SIG-M5 treated with dmso at 0.1 percent for 504 hours (cell line): ENCODE results near the gene NPB.

Experiments
- DNase-seq: peaks from one replicate; lab custom pipeline; 2025; ENCODE audit not compliant: unreplicated experiment; lab: John Stamatoyannopoulos, UW

The NPB gene

DNA sequence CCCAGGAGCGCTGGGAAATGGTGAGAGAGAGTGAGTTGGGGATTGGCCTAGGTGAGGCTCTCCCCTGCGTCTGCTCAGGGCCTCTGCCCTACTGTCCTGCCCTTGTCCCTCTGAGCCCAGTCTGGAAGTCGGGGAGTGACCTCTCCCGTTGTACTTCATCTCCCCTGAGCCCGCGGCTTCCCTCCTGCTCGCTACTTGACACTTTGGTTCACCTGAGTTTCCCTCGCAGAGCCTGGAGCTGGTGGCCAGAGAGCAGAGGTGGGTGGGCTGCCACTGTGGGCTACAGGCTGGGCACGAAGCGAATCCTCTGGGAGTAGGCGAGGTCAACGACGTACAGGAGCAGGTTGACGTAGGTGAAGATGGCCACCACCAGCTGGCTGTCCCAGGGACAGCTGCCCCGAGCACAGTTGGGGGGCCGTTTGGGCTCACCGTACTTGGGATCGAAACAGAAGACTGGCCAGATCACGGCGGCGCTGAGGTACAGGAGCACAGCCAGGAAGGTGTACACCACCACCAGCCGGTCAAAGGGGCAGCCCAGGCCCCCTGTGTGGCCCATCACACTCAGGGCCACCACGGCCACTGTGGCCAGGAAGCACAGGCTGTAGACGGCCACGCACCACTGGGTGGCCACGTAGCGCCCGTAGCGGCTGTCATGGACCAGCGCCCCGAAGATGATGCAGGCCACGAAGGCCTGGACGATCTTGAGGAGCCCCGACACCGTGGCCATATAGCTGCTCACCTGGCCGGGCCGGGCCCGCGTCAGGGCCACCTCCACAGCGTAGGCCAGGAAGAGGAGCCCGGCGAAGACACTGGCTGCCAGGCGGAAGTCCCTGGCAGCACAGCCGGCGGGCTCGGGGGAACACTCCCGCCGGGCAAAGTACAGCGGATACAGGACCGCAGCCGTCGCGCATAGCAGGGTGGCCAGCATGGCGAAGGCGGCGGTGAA lies 38.8 kb downstream of the NPB start:
- no peak for DNase-seq

DNA sequence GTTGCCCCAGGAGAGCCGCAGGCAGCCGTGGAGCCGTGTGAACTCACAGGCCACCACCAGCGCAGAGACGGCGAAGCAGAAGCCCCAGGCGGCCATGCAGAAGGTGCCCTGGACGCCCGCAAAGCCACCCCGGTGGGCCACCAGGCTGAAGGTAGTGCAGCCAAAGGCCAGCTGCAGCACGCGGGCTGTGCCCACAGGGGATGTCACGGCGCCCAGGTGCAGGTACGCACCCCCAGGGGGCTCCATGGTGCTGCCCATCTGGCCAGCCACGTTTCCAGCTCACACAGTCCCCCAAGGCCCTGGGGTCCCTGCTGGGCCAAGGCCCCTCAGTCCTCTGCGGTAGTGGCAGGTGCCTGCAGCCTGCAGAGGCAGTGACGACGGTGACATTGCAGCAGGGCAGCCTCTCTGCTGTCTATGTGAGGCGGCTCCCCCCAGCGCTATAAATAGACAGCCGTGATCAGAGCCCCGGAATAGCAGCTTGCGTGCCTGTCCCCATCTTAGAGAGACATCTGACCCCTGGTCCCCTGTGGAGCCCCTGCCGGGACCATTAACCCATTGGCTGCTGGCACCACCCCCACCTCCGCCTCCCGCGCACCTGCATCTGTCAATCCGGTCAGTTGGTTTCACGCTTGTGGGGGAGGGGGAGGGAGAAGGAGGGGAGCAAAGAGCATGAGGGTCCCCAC lies 39.6 kb downstream of the NPB start:
- no peak for DNase-seq

DNA sequence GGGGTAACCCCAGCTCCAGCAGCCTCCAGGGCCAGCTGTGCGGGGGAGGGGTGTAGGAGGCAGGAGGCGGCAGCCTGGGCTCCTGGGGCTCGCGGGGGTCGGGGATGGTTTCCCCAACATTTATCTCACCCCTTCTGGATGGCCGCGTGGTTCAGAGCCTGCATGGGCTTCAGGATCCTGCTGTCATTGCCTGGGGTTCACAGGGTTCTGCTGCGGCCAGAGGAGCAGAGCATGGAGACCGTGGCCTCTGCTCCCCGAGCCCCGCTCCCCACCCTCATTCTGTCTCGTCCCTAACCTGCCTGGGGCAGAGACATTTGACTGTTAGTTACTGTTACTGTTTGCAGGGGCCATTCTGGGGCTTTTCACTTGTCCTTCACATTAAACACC lies 40.1 kb downstream of the NPB start:
- no peak for DNase-seq

DNA sequence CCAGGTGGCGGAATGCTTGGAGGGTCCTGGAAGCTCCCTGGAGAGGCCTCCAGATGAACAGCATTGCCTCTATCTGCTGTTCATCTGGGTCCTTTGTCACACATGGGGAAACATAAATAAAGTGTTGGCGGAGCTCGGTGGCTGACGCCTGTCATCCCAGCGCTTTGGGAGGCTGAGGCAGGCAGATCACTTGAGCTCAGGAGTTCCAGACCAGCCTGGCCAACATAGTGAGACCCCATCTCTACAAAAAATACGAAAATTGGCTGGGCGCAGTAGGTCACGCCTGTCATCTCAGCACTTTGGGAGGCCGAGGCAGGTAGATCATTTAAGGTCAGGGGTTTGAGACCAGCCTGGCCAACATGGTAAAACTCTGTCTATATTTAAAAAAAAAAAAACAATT lies 42.8 kb downstream of the NPB start:
- no peak for DNase-seq

DNA sequence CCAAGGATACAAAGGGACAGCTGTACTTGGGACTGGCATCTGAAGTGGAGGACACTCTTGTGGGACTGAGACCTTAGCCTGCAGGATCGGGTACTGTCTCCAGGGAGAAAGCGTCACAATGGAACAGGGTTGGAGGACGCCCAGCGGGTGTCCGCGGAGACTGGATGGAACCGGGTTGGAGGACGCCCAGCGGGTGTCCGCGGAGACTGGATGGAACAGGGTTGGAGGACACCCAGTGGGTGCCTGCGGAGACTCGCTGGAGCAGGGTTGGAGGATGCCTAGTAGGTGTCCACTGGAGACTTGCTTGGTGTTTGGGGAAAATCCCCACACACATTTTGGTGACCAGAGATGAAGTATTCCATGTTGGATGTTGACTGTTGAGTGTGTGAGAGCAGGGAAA lies 45.2 kb downstream of the NPB start, which contains the start of gene MYADML2:
Gene MYADML2, minus strand, starts transcription at position 45 of the 400 bp plus-strand sequence. CDS start 5,492 bp downstream, outside the sequence.
- no peak for DNase-seq

DNA sequence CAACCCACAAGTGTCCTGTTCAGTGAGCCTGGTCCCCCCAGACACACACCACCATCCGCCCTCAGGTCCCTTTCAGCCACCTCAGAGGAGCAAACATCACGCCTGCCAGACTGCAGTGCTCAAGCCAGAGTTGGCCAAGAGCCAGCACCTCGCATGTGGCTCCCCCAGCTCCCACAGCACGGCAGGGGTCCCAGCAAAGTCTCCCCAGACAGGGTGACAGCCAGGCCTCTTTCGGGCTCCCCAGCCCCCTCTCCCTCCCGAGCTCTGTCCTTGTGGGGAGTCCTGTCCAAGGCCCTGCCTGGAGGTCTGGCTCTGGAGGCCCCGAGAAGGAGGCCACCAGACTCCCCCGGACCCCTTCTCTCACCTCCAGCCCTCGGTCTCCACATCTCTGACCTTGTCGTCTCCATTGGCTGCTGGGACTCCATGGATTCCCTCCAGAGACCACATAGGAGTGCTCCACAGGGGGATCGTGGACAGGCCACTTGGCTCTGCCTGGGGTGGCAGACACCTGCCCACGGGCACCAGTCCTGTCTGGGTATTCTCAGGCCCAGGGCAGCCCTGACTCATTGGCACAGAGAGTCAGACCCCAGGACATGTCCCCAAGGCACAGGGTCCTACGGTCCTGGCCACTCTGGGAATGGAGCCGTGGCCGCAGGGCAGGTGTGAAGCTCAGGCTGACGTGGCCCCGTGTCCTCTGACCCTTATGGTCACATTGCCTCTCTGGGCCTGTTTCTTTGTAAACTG lies 46.8 kb downstream of the NPB start:
- DNase-seq = no peak

DNA sequence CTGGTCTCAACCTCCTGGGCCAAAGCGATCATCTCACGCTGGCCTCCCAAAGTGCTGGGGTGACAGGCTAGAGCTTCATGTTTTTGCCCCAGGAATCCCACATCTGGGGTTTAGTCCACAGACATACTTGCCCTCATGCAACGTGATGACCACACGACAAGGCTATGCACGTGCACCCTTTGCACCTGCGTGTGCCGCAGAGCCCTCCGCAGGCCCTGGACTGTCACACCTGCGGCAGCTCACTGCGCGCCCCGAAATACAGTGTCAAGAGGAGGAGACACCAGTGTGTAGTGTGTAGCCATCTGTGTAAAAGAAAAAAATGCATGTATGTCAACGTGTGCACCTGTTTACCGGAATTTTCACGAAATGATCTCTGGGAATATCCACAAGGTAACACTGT lies 48.5 kb downstream of the NPB start:
- no peak for DNase-seq

DNA sequence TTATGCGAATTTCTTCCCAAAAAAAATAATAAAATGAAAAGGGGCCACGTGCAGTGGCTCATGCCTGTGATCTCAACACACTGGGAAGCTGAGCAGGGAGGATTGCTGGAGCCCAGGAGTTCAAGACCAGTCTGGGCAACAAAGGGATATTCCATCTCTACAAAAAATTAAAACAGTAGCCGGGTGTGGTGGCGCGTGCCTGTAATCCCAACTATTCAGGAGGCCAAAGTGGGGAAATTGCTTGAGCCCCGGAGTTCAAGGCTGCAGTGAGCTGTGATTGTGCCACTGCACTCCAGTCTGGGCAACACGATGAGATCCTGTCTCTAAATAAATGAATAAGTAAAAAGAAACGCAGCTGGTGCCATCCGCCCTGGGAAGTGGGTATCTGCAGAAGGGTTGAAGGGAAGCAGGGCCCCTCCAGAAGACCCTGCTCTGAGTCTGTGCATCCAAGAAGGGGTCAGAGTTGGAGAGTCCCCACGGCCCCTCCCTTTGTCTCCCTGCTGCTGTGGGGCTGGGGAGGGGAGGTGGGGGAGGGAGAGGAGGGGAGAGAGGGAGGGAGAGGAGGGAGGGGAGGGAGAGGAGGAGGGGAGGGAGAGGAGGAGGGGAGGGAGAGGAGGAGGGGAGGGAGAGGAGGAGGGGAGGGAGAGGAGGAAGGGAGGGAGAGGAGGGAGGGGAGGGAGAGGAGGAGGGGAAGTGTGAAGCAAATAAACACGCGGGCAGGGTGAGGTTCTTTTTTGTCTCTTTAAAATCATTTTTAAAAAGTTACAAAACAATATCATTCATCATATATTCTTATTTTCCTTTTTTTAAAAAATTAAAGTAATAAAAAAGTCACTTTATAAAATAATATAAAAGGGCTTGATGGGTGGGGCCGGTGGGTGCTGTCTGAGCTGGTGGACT lies 50.0 kb downstream of the NPB start:
- no peak for DNase-seq
